ENCODE data around the gene NOD1.
"Not testable (repeated sequence)": the region's sequence is repeated elsewhere in the genome, so short reads cannot be mapped to it uniquely, and the experiment has no call there.

The NOD1 gene, protein sequence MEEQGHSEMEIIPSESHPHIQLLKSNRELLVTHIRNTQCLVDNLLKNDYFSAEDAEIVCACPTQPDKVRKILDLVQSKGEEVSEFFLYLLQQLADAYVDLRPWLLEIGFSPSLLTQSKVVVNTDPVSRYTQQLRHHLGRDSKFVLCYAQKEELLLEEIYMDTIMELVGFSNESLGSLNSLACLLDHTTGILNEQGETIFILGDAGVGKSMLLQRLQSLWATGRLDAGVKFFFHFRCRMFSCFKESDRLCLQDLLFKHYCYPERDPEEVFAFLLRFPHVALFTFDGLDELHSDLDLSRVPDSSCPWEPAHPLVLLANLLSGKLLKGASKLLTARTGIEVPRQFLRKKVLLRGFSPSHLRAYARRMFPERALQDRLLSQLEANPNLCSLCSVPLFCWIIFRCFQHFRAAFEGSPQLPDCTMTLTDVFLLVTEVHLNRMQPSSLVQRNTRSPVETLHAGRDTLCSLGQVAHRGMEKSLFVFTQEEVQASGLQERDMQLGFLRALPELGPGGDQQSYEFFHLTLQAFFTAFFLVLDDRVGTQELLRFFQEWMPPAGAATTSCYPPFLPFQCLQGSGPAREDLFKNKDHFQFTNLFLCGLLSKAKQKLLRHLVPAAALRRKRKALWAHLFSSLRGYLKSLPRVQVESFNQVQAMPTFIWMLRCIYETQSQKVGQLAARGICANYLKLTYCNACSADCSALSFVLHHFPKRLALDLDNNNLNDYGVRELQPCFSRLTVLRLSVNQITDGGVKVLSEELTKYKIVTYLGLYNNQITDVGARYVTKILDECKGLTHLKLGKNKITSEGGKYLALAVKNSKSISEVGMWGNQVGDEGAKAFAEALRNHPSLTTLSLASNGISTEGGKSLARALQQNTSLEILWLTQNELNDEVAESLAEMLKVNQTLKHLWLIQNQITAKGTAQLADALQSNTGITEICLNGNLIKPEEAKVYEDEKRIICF

DNA sequence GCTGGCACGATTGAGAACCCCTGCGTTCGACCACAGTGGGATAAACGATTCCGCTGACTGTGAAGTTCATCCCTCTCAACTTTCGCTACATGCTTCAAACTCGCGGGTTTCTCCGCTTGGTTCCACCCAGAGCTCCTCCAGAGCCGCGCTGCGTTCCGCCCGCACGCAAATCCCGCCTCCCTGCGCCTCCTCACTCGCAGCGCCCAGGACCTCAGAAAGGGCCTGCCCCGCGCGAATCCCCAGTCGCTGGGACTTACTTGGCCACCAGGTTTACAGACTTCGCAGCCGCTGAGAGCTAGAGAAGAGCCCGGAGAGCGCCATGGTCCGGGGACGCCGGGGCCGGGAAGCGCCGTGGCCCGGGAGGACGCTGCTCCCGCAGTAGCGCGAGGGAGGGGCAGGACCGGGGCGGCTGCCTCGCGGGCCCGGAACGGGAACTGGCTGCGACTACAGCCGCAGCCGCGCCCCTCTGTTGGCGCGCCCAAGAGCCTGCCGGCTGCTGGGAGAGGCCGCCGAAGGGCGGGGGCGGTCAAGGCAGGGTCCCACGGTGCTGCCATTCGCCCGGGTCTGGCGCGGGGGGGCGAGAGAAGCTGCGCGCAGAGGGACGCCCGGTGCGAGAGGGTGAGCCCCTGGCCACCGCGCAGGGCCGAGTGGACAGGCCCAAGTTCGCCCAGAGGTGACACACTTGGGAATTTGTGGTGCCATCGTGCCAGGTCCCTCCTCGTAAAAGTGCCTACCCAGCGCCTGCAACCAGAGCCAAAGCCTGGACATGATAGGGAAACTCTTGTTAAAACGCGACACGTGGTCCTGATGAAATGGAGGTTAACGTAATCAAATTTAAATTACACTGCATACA lies at the start of gene NOD1:
TSS of gene NOD1 (minus strand) at position 436 of the 853 bp plus-strand sequence. CDS start 21,863 bp downstream, outside the sequence.
- peak; percentile 61 for DNase-seq

DNA sequence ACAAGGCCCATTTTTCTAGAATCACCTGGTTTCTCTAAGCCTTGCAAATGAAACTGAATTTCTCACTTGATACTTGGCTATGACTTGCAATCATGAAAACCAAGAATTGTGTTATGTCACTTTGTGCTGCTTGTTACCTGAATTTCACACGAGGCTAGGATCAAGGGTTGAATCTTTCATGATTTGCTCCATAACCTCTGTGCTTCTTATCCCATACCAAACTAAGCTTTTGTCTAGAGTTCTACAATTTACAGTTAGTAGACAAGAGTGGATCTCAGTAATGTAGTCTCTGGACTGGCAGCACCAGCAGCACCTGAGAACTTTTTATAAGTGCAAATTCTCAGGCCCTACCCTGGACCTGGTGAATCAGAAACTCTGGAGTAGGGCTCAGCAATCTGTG lies 48.7 kb upstream of the NOD1 start:
- not testable (repeated sequence) for DNase-seq

DNA sequence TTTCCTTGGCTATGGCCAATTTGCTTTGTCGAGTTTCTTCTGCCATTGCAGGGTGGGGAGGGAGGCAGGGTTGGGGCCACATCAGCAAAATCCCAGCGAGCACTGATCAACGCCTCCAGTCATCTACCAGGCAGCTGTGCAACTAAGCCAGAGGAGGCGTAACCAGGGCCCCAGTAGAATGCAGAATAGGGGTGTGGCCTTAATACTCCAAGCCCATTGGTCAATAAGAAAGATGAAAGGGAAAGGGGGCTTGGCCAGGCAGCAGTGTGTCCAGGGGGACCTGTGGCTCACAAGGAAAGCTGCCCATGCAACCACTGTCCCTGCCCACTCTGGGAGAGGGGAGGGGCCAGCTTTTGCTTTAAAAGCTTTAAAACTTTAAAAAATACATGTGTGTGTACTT lies 47.6 kb upstream of the NOD1 start:
- no peak for DNase-seq

DNA sequence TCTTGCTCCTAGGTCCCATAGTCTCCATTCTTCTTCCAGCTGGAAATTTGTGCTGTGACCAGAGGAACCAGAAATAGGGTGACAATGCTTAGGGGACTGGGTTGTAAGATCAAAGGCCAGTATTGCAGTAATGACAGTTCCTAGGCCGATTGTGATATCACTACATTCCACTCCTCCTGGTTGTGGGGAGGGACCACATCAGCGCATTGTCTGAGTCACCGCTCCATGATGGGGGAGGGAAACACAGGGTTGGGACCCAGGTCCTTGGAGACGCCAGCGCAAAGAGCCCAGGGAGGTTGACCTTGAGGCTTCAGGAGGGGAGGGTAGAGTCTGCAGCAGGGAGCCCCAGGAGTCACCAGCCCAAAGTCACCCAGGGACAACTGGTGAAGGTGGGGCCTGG lies 46.8 kb upstream of the NOD1 start:
- no peak for DNase-seq

DNA sequence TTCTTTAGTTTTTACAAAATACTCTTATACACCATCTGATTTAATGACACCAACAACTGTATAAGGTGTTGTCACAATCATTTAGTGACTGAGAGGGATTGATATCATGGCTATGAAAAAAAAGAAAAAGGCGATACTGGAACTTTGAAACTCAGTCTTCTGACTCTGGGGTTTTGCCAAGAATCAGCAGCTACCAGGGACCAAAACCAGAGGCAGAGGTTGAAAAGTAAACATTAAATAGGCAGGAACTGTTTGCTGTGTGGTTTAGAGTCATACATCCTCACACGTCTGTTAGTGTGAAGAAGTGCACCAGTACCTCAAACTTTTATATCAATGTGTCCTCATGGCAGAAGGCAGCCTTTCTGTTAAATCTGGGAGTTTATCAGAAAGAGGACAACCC lies 46.0 kb upstream of the NOD1 start:
- DNase-seq: no peak

DNA sequence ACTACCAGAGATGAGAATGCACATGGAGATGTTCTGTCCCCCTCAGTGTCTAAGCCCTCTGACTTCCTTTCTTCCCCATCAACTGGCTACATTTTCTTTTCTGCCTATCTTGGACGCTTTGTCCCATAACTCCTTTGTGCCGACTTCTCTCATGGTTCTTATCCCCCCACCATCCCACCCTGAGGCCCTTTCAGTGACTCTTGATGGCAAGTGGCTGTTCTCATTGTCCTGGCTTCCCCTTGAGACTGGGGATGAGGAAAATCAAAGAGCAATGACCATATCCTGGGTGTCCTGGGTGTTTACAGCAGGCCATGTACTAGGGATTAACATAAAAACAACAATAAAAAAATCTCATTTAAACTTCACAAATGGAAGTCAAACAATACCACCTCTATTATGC lies 44.9 kb upstream of the NOD1 start:
- DNase-seq: no peak

DNA sequence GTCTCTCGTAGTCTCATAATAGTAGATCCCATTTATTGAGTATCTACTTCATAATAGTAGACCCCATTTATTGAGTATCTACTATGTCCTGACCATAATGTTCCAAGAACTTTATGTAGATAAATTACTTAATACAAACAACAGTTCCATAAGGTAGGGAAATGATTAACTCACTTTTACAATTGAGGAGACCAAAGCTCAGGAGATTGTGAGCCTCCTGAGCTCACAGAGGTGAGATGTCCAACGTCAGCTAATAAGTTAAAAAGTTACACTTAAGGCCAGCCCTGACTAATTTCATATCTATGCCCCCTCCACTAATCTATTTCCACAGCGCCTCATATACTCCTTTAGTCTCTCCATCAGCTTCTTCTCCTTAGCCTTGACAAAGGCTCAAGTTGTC lies 43.6 kb upstream of the NOD1 start:
- DNase-seq: no peak

DNA sequence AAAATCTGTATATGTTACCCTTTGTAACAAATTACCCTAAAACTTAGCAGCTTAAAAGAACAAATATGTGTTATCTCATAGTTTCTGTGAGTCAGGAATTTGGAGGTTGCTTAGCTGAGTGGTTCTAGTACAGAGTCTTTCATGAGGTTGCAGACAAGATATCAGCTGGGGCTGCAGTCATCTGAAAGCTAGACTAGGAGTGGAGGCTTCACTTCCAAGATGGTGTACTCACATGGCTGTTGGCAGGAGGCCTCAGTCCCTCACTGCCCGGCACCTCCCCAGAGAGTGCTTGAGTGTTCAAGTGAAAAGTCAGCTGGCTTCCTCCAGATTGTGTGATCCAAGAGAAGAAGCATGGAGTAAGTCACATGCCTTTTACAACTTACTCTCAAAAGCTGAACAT lies 42.9 kb upstream of the NOD1 start:
- no peak for DNase-seq

DNA sequence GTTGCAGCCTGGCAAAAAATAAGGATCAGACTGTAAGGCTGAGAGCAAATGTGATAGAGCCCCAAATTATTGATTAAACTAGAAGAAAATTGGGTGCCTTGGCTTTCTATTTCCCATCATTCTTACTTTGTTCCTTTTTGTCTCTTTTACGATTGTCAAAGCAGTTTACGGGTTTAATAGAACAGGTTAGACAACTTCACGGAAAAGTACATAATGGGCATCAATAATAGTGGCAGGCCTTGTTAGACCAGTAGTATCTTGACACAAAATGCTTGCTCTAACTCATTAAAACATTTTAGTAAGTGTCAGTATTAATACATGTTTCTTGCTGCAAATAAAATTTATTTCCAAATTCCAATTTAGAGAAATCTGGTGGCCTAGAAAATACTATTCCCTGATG lies 40.5 kb upstream of the NOD1 start:
- DNase-seq: peak; percentile 26

DNA sequence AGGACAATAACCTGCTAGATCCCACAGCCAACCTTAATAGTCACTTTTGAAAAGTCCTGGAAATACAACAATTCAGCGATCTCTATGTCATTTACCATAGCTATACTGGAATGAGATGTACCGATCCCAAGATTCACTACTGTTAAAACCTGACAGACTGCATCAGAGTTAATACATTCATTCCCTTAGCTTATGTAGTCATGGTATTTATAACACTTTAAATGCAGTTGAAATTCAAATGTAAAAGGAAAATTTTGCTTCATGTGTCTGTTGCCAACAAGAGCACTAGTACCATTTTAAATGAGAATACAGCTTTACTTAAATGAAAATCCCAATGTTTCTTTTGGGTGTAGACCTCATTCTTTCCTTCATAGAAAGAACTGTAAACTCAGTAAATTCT lies 37.2 kb upstream of the NOD1 start:
- DNase-seq: no peak

DNA sequence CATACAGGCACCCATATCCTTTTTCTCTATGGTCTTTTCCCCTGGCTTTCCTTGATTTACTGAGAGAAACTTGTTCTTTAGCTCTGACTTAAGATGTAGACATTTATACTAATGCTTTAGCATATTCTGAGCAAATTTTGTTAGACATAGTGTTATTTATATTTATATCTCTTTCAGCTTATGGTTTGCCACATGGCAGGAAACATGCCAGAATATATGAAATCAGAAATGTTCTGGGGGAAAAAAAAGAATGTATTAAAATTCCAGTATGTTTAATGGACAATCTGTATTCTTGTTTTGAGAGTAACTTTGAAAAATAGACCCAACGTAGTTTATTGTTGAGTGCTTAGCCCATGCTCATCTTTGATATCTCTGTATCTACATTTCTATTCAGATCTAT lies 36.2 kb upstream of the NOD1 start:
- DNase-seq: no peak

DNA sequence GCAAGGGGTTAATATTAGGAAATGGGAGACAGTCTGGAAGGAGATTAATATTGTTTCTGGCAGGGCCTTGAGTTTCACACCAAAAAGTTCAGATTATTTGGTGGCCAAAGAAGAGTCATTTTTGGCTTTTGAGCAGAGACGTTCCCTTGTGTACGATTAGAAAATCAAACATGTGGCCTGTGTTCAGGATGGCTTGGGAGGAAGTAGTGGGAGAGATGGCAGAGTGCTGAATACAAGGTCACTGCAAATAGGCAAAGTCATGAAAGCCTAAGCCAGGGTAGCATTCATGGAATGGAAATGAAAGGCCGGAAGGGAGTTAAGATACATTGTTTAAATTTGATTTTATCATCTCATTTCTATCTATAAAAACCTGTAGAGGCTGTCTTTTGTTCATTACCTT lies 35.6 kb upstream of the NOD1 start:
- no peak for DNase-seq

DNA sequence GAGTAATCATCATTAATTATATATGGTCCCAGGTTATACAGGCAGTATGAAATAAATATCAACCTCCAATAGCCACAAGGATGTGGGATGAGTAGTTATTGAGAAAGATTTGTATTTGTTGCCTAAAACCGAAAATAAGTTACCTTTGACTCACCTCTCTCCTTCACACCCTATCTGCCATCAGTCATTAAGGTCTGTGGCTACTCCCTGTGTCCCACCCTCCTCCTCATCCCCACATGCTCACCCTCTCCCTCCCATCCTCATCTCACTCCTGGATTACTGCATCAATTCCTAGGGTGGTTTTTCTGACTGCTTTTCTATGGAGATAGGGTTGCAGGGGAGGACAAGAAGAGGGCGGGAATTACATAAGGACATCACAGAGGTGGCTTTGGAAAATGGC lies 35.2 kb upstream of the NOD1 start:
- no peak for DNase-seq

DNA sequence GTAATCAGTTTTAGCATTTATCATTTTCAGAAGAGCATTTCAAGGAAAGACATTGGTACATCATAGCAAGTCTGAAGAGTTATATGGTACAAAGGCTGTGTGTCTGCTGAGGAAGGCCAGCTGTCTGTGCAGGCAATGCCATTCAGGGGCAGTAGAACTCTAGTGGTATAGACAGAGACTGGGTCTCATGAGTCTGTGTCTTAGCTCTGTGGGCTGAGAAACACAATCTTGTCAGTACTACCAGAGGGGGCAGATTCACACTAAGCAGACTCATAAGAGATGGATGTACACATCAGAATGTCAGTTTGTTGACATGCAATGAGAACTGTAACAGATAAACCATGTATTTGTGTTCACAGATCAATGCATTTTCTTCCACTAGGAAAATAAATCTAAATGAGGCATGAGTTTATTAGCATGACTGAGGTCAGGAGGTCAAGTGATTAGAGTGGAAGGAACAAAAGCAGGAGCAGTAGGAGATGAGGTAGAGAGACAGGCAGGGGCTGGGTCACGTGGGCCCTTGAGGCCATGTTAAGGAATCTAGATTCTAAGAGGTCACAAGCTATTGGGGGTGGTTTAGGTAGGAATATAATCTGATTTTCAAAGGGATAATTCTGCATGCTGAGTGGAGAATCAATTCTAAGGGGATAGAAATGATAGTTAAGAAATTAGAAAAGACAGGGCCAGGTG lies 33.5 kb upstream of the NOD1 start:
- no peak for DNase-seq

DNA sequence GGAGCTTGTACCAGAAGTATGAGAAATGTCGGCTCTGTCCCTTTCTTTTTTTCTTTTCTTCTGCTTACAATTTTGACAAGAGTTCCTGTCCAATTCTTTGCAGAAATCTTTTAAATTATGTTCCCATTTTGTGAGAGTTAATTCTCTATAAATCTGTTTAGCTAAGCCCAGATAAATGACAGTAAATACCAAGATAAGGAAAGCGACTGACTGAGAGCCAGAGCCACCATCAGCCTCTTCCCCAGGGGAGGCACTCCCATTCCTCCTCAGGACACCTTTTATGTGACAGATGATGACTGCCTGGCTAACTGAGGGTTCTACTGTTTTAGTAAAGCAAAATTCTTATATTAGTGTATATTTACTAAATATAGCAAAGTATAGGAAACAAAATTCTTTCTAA lies 32.9 kb upstream of the NOD1 start:
- no peak for DNase-seq

DNA sequence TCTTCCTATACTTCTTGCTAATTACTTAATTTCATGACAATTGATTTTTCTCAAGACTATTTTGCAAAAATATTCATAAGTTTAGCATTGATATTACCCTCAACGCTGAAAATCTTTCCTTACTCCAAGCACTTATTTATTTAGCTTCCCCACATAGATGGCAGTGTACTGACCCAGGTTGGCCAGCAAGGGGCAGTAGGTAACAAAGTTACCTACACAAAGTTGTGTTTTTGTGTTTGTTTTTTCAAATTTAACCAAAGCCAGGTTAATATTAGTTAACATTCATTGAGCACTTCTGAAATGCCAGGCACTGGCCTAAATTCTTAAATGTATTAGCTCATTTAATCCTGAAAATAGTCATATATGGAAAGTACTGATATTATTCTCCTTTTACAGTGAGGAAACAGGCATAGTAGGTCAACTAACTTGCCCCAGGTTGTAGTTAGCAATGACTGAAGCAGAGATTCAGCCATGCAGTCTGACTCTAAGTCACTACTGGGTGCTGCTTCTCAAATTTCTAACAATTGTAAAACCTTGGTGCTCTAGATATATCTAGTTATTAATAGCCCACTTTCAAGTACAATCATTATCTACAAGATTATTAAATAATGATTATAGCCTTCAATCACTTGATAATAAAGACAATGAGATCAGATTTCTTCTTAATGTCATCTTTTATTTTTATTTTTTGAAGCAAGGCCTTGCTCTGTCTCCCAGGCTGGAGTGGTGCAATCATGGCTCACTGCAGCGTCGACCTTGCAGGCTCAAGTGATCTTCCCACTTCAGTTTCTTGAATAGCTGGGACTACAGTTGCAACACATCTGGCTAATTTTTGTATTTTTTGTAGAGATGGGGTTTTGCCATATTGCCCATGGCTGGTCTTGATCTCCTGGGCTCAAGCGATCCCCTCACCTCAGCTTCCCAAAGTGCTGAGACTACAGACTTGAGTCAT lies 31.8 kb upstream of the NOD1 start:
- no peak for DNase-seq

DNA sequence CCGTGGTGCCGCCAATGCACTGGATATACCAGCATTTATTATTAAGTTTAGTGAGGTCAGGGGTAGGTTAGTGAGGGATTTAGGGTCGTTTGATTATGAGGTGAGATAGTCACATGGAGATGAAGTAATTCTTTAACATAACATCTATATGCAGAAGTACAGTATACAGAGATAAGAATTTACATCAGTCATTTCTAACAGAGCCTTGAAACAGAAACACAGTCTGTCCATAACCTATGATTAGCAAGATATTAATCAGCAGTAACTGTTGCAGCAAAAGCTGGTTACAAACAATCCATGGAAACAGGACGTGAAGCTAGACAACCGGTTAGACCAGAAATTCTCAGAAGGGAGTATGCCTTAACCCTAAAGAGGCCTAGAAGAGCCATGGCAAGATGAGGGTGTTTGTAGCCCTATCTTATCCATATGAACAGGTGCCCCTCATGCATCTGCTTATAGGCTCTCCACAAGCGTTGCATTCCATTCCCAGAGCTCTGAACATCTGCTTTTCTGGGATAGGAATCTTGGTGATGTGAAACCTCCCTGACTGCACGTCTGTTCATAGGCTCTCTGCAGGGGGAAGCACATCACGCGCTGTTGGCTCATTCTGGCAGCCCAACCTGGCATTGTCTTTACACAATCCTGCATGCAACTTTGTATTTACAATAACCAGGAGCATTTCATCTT lies 30.7 kb upstream of the NOD1 start:
- not testable (repeated sequence) for DNase-seq

DNA sequence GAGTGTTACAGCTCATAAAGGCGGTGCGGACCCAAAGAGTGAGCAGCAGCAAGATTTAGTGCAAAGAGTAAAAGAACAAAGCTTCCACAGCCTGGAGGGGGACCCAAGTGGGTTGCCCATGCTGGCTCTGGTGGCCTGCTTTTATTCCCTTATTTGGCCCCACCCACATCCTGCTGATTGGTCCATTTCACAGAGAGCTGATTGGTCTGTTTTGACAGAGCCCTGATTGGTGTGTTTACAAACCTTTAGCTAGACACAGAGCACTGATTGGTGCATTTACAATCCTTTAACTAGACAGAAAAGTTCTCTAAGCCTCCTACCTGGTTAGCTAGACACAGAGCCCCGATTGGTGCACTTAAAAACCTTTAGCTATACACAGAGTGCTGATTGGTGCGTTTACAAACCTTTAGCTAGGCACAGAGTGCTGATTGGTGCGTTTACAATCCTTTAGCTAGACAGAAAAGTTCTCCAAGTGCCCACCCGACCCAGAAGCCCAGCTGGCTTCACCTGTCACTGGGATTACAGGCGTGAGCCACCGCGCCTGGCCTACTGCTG lies 28.8 kb upstream of the NOD1 start:
- not testable (repeated sequence) for DNase-seq

DNA sequence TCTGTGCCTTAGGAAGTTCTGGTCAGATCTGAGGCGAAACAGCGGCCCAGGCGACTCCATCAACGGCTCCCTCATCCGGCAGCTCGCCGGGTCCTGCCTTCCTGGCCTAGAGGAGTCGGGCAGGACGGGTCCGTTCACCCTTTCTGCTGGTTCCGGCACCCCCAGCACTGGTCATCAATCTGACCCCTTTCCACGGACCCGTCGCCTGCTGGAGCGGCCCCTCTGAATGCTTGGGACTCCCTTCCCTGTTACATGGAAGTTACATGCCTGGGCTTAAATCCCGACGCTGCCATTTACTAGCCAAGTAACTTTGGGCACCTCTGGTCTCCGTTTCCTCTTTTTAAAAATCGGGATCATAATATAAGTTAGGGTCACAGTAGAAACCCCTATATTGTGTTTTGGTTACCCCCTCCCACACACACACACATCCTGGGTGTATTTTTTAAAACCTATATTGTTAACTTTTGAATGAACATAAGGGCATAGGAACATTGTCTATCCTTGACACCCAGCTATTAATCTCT lies 26.7 kb upstream of the NOD1 start:
- no peak for DNase-seq
